Adrenal gland (tissue), 12 donors: ENCODE measurements around the gene SLC45A2. TPM values are rescaled to one million over a fixed set of nuclear protein-coding genes. Genes with fewer than 3 reads are reported as not detected.

Experiments
- DNase-seq, 7 donors: peaks; one replicate each; pipeline ENCODE4 v3.0.0-alpha.2; 2019 to 2020
- H3K27ac ChIP-seq, 5 donors: fragments of 200-600 bp; sonication (generic) in 4 of 5; 1 replicate in 3 of 5; 2 replicates in 2 of 5; pipeline versions ENCODE4 v1.5.1 to v1.8.0; 2016 to 2020; ENCODE audit warnings: mild to moderate bottlenecking in 1 of 5
- H3K27me3 ChIP-seq: fragments of 200-600 bp; 2 replicates; pipeline ENCODE4 v1.8.0; 2021
- H3K36me3 ChIP-seq, 2 donors: fragments of 200-600 bp; replicated peaks in 1 of 2; 1 replicate in 1 of 2; 2 replicates in 1 of 2; pipeline versions ENCODE4 v1.5.1 to v1.8.0; 2018 to 2022
- H3K4me1 ChIP-seq, 2 donors: fragments of 200-600 bp; replicated peaks in 1 of 2; 1 replicate in 1 of 2; 2 replicates in 1 of 2; pipeline versions ENCODE4 v1.5.1 to v1.8.0; 2018 to 2021
- H3K4me3 ChIP-seq, 4 donors: fragments of 200-600 bp; sonication (generic) in 3 of 4; one replicate each; pipeline ENCODE4 v1.5.1; 2016 to 2018
- H3K9me3 ChIP-seq, 3 donors: fragments of 200-600 bp; sonication (generic) in 1 of 3; replicated peaks in 1 of 3; 1 replicate in 2 of 3; 2 replicates in 1 of 3; pipeline versions ENCODE4 v1.5.1 to v1.8.0; 2016 to 2021
- CTCF ChIP-seq, 6 experiments: fragments of 450-650 bp in 4 of 6; fragments of 200-600 bp in 2 of 6; sonication (generic) in 1 of 6; IDR thresholded peaks; 1 replicate in 5 of 6; 2 replicates in 1 of 6; pipeline versions ENCODE4 v1.5.1 to v1.8.0; 2016 to 2021; ENCODE audit warnings: antibody characterized with exemption in 6 of 6, mild to moderate bottlenecking in 2 of 6, moderate library complexity in 1 of 6
- POLR2A ChIP-seq, 2 donors: fragments of 450-650 bp; IDR thresholded peaks; one replicate each; pipeline ENCODE4 v1.6.1; 2017; ENCODE audit warnings: antibody characterized with exemption in 2 of 2, mild to moderate bottlenecking in 2 of 2, moderate library complexity in 1 of 2
- WGBS, 4 donors: extraction: QIAGEN DNeasy Blood & Tissue Kit in 2 of 4; methylation state at CpG; one replicate each; pipeline versions ENCODE4 v1.1.5 to v1.1.7; 2013 to 2017; 5-methylcytosine and 5-hydroxymethylcytosine counted together
- intact Hi-C, 2 donors: fragments of 100-400 bp; cut with DNase I; formaldehyde crosslinking; loops; one replicate each; pipeline versions ENCODE4 v1.14.1 to v1.15.0; 2022 to 2023
- polyA plus RNA-seq, 3 donors: library from polyadenylated mRNA; stranded (reverse); fragments of 200-250 nt in 2 of 3; fragments of 350-450 nt in 1 of 3; fragmentation: Illumina TruSeq in 1 of 3; extraction: RNeasy Lipid Tissue Mini Kit (QIAGEN cat#74804) in 1 of 3; gene quantifications; one replicate each; pipeline ENCODE4 v1.2.3, GENCODE V29; 2013 to 2014
- total RNA-seq, 9 donors: library from RNA; depleted of rRNA in 4 of 9; stranded (reverse); fragments of >200 nt in 4 of 9; fragments of 120-200 nt in 1 of 9; fragmentation: NEBNext Ultra II Directional in 1 of 9; extraction: Animal tissue kit (Norgen Biotek cat#: 25700) in 1 of 9; gene quantifications; one replicate each; pipeline versions ENCODE4 v1.1.0 to v1.2.4, GENCODE V29; 2013 to 2023
- donor health status: healthy with polysubstance abuse.
- donor health status: Bipolar disorder and iron deficiency.
- donor health status: DM: yes; HTN: yes; CAD: no.
- donor health status: DM: no; HTN: no; CAD: no.
- donor health status: DM: no; HTN: no; CAD: no.
- donor health status: DM: yes; HTN: yes; CAD: no.

SLC45A2 gene
- total and polyA plus RNA-seq, 12 donors = 0.03 to 0.44 (median 0.16) TPM; not detected in 9

DNA sequence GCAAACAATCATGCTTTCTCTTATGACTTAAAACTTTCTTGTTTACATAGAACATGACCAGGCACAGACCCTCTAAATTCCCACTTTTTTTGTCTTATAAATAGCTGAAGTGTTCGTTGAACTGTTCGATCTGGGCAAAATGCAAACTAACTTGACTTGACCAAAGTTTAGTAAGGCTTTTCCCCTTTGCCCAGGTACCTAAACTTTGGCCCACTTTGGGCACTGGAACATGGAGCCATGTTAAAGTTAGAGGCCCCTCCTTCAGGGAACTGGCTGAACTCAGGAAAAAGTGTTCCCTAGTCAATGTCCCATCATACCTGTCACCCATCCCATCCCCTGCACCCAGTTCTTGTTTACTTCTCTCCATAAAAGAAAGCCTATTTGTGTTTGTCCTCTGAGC lies 32.8 kb upstream of the SLC45A2 start:
- no peak for DNase-seq
- 91 to 100% (median 94%) methylated on average over 2 of the region's 2 CpGs for WGBS, 4 donors
- Histone ChIP-seq H3K27me3 (no peaks in the 10 kb centered on the region), H3K4me1 (peaks cover 0 to 8% of the 10 kb centered on the region in 2 donors), H3K36me3 (no peaks in the 10 kb centered on the region), H3K4me3 (no peak overlapping the region), H3K9me3 (no peaks in the 10 kb centered on the region), H3K27ac (no peak overlapping the region)
- intact Hi-C loops = no loop called here
- TF ChIP-seq POLR2A (IDR thresholded peaks at IDR 0.05) (no peak), CTCF (IDR thresholded peaks at IDR 0.05) (no peak)

DNA sequence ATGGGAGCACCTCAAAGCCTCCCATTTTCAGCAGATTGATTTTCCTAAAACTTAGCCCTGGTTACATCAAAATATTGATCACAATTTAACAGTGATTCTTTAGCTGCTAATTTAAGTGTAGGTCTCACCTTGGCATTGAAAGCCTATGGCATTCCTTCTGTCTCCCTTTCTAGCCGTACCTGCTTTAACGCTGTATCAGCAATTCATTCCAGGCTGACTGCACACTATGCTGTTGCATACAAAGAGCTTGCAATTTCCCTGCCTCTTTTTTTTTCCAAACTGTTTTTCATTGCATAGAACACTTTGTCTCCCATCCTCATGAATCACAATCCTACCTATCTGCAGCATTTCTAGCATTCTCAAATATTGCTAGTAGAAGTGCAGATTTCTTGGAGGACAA lies 32.3 kb upstream of the SLC45A2 start:
- no peak for TF ChIP-seq POLR2A (IDR thresholded peaks at IDR 0.05)
- TF ChIP-seq CTCF (IDR thresholded peaks at IDR 0.05) = no peak
- 92 to 96% (median 94%) methylated on average over 2 of the region's 2 CpGs for WGBS, 4 donors

DNA sequence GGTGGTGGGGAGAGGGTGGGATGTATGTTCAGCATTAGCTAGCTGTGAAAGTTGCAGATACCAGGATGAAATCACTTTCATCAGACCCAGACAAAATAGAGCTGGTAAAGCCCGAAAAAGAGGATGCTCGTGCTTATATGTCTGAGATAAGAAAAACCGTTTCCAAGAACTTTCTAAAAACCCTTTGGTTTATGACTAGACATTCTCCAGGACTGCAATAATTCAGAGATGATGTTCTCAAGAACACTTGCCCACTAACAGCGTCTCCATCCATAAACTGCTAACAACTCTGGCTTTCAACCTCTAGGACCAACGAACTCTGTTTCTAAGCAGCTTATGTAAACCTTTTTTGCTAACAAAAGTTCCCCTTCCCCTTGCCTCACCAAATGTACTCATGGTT lies 31.7 kb upstream of the SLC45A2 start:
- Histone ChIP-seq H3K4me3 (no peak overlapping the region), H3K9me3 (no peaks in the 10 kb centered on the region), H3K27ac (no peak overlapping the region), H3K27me3 (no peaks in the 10 kb centered on the region), H3K4me1 (peaks cover 0 to 8% of the 10 kb centered on the region in 2 donors), H3K36me3 (no peaks in the 10 kb centered on the region)
- DNase-seq = no peak
- no peak for TF ChIP-seq POLR2A (IDR thresholded peaks at IDR 0.05)
- no peak for TF ChIP-seq CTCF (IDR thresholded peaks at IDR 0.05)
- 77 to 93% (median 84%) methylated on average over 5 of the region's 5 CpGs for WGBS, 4 donors
- intact Hi-C loops = no loop called here

More for the DNA sequence above, 32.3 kb upstream of the SLC45A2 start:
- DNase-seq = no peak
- Histone ChIP-seq H3K27me3 (no peaks in the 10 kb centered on the region), H3K9me3 (no peaks in the 10 kb centered on the region), H3K36me3 (no peaks in the 10 kb centered on the region), H3K4me3 (no peak overlapping the region), H3K27ac (no peak overlapping the region), H3K4me1 (peaks cover 0 to 8% of the 10 kb centered on the region in 2 donors)
- intact Hi-C loops = no loop called here

DNA sequence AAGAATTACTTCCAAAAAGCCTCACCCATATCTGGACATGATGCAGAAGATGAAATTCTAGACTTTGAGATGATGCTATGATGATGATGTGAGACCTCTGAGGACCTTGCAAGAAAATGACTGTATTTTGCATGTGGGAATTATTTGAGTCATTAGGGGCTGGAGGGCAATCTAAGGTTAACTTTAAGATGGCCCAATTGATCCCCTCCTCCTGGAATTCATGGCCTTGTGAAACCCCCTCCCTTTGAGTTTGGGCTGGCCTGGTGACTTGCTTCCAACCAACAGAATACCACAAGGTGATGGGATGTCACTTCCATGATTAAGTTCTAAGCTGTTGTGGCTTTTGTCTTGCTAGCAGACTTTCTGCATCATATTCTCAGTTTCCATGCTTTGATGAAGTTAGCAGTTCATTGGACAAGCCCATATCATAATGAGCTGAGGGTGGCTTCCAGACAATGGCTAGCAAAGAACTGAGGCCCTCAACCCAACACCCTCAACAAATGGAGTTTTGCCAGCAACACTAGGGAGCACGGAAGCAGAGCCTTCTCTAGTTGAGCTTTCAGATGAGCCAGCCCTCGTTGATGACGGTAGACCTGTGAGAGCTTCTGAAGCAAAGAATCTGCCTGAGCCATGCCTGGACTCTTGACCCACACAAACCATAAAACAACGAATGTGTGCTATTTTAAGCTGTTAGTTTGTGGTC lies 30.8 kb upstream of the SLC45A2 start:
- 93 to 96% (median 95%) methylated on average over 4 of the region's 4 CpGs for WGBS, 4 donors
- H3K4me1 ChIP-seq = peaks cover 0 to 8% of the 10 kb centered on the region in 2 donors
- no peak overlapping the region for H3K4me3 ChIP-seq
- DNase-seq = no peak
- H3K9me3 ChIP-seq = no peaks in the 10 kb centered on the region
- no peak overlapping the region for H3K27ac ChIP-seq
- intact Hi-C loops = no loop called here
- no peaks in the 10 kb centered on the region for H3K27me3 ChIP-seq
- no peaks in the 10 kb centered on the region for H3K36me3 ChIP-seq
- TF ChIP-seq POLR2A (IDR thresholded peaks at IDR 0.05) = no peak
- TF ChIP-seq CTCF (IDR thresholded peaks at IDR 0.05) = no peak
